GM12891 (cell line): ENCODE data around the gene KCNN1.

ENCODE experiments used
- POLR2A ChIP-seq: IDR thresholded peaks from 2 replicates; pipeline ENCODE4 v1.6.1; 2011; ENCODE audit warnings: low read depth, low read length, control low read depth
- POLR2AphosphoS5 ChIP-seq: IDR thresholded peaks from 2 replicates; pipeline ENCODE4 v1.6.1; 2011; ENCODE audit warnings: low read depth, low read length, control low read depth

GRCh38 chr19:17966129-17966483 is 801 bp upstream of the KCNN1 start:
- no peak for TF ChIP-seq POLR2AphosphoS5
- no peak for TF ChIP-seq POLR2A
